Stimulated activated CD4-positive, alpha-beta T cell treated with anti-CD3 and anti-CD28 coated beads, Interleukin-4, amount 100 ng/mL, for 1 hour (primary cell): Measurements from ENCODE around the gene OR4A5.
"Not testable (repeated sequence)": the region's sequence is repeated elsewhere in the genome, so short reads cannot be mapped to it uniquely, and the experiment has no call there.

ENCODE experiments used
- DNase-seq: peaks from one replicate; pipeline ENCODE4 v3.0.0-alpha.2; 2020

The OR4A5 gene, protein sequence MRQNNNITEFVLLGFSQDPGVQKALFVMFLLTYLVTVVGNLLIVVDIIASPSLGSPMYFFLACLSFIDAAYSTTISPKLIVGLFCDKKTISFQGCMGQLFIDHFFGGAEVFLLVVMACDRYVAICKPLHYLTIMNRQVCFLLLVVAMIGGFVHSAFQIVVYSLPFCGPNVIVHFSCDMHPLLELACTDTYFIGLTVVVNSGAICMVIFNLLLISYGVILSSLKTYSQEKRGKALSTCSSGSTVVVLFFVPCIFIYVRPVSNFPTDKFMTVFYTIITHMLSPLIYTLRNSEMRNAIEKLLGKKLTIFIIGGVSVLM

GRCh38 chr11:54706532-54706931 lies at the start of gene OR4A5:
Gene OR4A5, plus strand, starts transcription at chr11:54706832. Its CDS starts 53 bp downstream, at chr11:54706885.
- not testable (repeated sequence) for DNase-seq

GRCh38 chr11:54720094-54720493 lies 13.5 kb downstream of the OR4A5 start:
- not testable (repeated sequence) for DNase-seq
